GM18861 (cell line): Measurements from ENCODE around the gene YPEL3.
A peak's percentile ranks its signal among the peaks of the same experiment; 100 is the strongest.

Experiments used
- ATAC-seq: cut with Tn5 transposase; IDR thresholded peaks from one replicate; pipeline ENCODE4 v1.9.1; 2021; ENCODE audit not compliant: unreplicated experiment

YPEL3 gene

GRCh38 chr16:30091474-30092372, 4.3 kb downstream of the YPEL3 start, which contains the start of gene TBX6:
TBX6 (minus strand) TSS chr16:30091924; CDS start chr16:30091193, 731 bp downstream.
- peak; percentile 48 for ATAC-seq

GRCh38 chr16:30090610-30091331, 5.2 kb downstream of the YPEL3 start:
- ATAC-seq = no peak

GRCh38 chr16:30088832-30089624, 7.0 kb downstream of the YPEL3 start:
- no peak for ATAC-seq

- ATAC-seq = no peak
Measured at GRCh38 chr16:30088237-30088831, 7.7 kb downstream of the YPEL3 start.

- no peak for ATAC-seq
Measured at GRCh38 chr16:30087181-30087898, 8.7 kb downstream of the YPEL3 start.

- no peak for ATAC-seq
Measured at GRCh38 chr16:30086291-30087140, 9.5 kb downstream of the YPEL3 start.

- no peak for ATAC-seq
Measured at GRCh38 chr16:30085820-30086219, 10.2 kb downstream of the YPEL3 start.

GRCh38 chr16:30085247-30085646, 10.8 kb downstream of the YPEL3 start:
- no peak for ATAC-seq

- ATAC-seq = no peak
Measured at GRCh38 chr16:30084816-30085159, 11.2 kb downstream of the YPEL3 start.

GRCh38 chr16:30084096-30084815, 11.8 kb downstream of the YPEL3 start:
- no peak for ATAC-seq

GRCh38 chr16:30083216-30084055, 12.6 kb downstream of the YPEL3 start:
- no peak for ATAC-seq

GRCh38 chr16:30082545-30083090, 13.4 kb downstream of the YPEL3 start:
- ATAC-seq = no peak

GRCh38 chr16:30079480-30079879, 16.5 kb downstream of the YPEL3 start:
- ATAC-seq = no peak

GRCh38 chr16:30078744-30079143, 17.3 kb downstream of the YPEL3 start:
- ATAC-seq = no peak

- no peak for ATAC-seq
Measured at GRCh38 chr16:30077656-30078055, 18.4 kb downstream of the YPEL3 start.

GRCh38 chr16:30076276-30076791, 19.7 kb downstream of the YPEL3 start:
- no peak for ATAC-seq

GRCh38 chr16:30075503-30076275, 20.3 kb downstream of the YPEL3 start, which contains the start of gene PPP4C:
PPP4C (plus strand) TSS chr16:30075994; CDS start chr16:30076378, 384 bp downstream.
- no peak for ATAC-seq
